GF-D8 (cell line): ENCODE results near the gene TAF11L14.

ENCODE experiments used
- DNase-seq: peaks from one replicate; lab custom pipeline; 2025; lab: John Stamatoyannopoulos, UW

TAF11L14 gene

DNA sequence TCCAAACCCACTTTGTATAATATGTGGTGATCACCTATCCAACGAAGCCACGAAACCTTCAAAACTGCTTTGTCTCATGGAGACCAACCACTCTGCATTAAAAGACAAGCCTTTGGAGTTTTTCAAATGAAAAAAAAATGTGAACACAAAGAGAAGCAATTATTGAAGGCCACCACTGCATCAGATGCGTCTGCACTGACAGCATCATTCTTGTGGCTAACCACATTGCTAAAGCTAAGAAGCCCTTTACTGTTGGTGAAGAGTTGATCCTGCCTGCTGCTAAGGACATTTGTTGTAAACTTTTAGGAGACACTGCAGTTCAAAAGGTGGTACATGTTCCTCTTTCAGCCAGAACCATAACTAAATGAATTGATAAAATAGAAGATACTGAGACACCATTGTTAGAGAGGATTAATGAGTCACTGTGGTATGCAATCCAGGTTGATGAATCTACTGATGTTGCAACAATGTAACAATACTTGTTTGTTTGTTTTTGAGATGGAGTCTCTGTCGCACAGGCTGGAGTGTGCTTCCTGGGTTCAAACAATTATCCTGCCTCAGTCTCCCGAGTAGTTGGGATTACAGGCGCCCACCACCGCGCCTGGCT, 45.4 kb downstream of the TAF11L14 start:
- DNase-seq = no peak

DNA sequence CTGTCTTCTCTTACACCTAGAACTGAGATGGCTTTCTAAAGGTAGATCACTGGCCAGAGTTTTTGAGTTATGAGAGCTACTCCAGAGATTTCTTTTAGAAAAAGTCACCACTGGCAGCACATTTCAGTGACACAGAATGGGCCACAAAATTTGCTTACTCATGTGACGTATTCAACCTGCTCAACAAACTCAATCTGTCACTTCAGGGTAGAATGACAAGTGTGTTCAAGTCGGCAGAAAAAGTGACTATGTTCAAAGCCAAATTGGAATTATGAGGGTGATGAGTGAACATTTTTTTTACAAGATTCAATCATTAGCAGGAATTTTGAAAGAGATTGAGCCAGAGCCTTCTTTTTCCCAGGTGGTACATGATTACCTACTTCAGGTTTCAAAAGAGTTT, 46.5 kb downstream of the TAF11L14 start:
- DNase-seq = no peak
